H9 (cell line): Measurements from ENCODE around the gene PKD1. TPM values are rescaled to one million over a fixed set of nuclear protein-coding genes. Genes with fewer than 3 reads are reported as not detected.

Experiments
- DNase-seq: peaks from one replicate; pipeline ENCODE4 v3.0.0-alpha.2; 2017
- H2AFZ ChIP-seq: one replicate; pipeline ENCODE4 v1.6.1; 2013; ENCODE audit warnings: mild to moderate bottlenecking, low read length, control low read depth, moderate library complexity
- H2AK5ac ChIP-seq: 2 replicates; pipeline ENCODE4 v1.6.1; 2013; ENCODE audit warnings: low read length, control low read depth, mixed read lengths; ENCODE audit not compliant: insufficient read length
- H2BK120ac ChIP-seq: one replicate; pipeline ENCODE4 v1.6.1; 2013; ENCODE audit warnings: low read depth, mild to moderate bottlenecking, low read length, control low read depth, inconsistent platforms; ENCODE audit not compliant: poor library complexity, severe bottlenecking
- H2BK12ac ChIP-seq: 2 replicates; pipeline ENCODE4 v1.6.1; 2013; ENCODE audit warnings: low read length, control low read depth, mixed read lengths, low read depth; ENCODE audit not compliant: insufficient read length
- H2BK15ac ChIP-seq: 2 replicates; pipeline ENCODE4 v1.6.1; 2013; ENCODE audit warnings: low read depth, low read length, control low read depth
- H2BK20ac ChIP-seq: one replicate; pipeline ENCODE4 v1.6.1; 2013; ENCODE audit warnings: low read depth, mild to moderate bottlenecking, low read length, control low read depth, inconsistent platforms; ENCODE audit not compliant: poor library complexity, severe bottlenecking
- H2BK5ac ChIP-seq: 2 replicates; pipeline ENCODE4 v1.6.1; 2013; ENCODE audit warnings: low read length, control low read depth, mixed read lengths; ENCODE audit not compliant: insufficient read length
- H3K14ac ChIP-seq: 2 replicates; pipeline ENCODE4 v1.6.1; 2013; ENCODE audit warnings: low read length, control low read depth; ENCODE audit not compliant: insufficient read depth
- H3K18ac ChIP-seq: 2 replicates; pipeline ENCODE4 v1.6.1; 2013; ENCODE audit warnings: low read depth, mild to moderate bottlenecking, mixed read lengths, low read length, control low read depth; ENCODE audit not compliant: insufficient read length
- H3K23ac ChIP-seq: 2 replicates; pipeline ENCODE4 v1.6.1; 2013; ENCODE audit warnings: low read length, control low read depth, mixed read lengths, low read depth; ENCODE audit not compliant: insufficient read length
- H3K23me2 ChIP-seq: 2 replicates; pipeline ENCODE4 v1.6.1; 2013; ENCODE audit warnings: low read depth, mild to moderate bottlenecking, mixed read lengths, low read length, control low read depth; ENCODE audit not compliant: insufficient read length, poor library complexity, severe bottlenecking
- H3K27ac ChIP-seq: 2 replicates; pipeline ENCODE4 v1.5.1; 2013; ENCODE audit warnings: low read length, control low read depth, mixed read lengths, low read depth; ENCODE audit not compliant: insufficient read length
- H3K27me3 ChIP-seq: 2 replicates; pipeline ENCODE4 v1.6.1; 2013; ENCODE audit warnings: low read length, control low read depth, inconsistent platforms; ENCODE audit not compliant: insufficient read depth
- H3K4ac ChIP-seq: 2 replicates; pipeline ENCODE4 v1.6.1; 2013; ENCODE audit warnings: low read depth, mild to moderate bottlenecking, control low read depth, inconsistent platforms, low read length, moderate library complexity
- H3K4me1 ChIP-seq: 2 replicates; pipeline ENCODE4 v1.6.1; 2013; ENCODE audit warnings: low read length, control low read depth, inconsistent platforms; ENCODE audit not compliant: insufficient read depth
- H3K4me2 ChIP-seq: 2 replicates; pipeline ENCODE4 v1.6.1; 2013; ENCODE audit warnings: low read length, control low read depth, mixed read lengths; ENCODE audit not compliant: insufficient read length, insufficient read depth
- H3K56ac ChIP-seq: 2 replicates; pipeline ENCODE4 v1.6.1; 2013; ENCODE audit warnings: low read depth, mild to moderate bottlenecking, mixed read lengths, low read length, control low read depth; ENCODE audit not compliant: insufficient read length
- H3K79me1 ChIP-seq: 2 replicates; pipeline ENCODE4 v1.6.1; 2013; ENCODE audit warnings: low read depth, mild to moderate bottlenecking, moderate library complexity, low read length, control low read depth, inconsistent platforms; ENCODE audit not compliant: insufficient read depth, poor library complexity, severe bottlenecking
- H3K79me2 ChIP-seq: 2 replicates; pipeline ENCODE4 v1.6.1; 2013; ENCODE audit warnings: low read length, control low read depth, inconsistent platforms; ENCODE audit not compliant: insufficient read depth
- H3K9ac ChIP-seq: 2 replicates; pipeline ENCODE4 v1.6.1; 2013; ENCODE audit warnings: low read length, control low read depth, mixed read lengths; ENCODE audit not compliant: insufficient read length; ENCODE audit errors: extremely low read depth
- H3K9me3 ChIP-seq: one replicate; pipeline ENCODE4 v1.6.1; 2013; ENCODE audit warnings: low read depth, low read length, inconsistent platforms; ENCODE audit not compliant: control insufficient read depth
- H3T11ph ChIP-seq: one replicate; pipeline ENCODE4 v1.6.1; 2013; ENCODE audit warnings: mild to moderate bottlenecking, low read length, control low read depth, inconsistent platforms
- H4K20me1 ChIP-seq: one replicate; pipeline ENCODE4 v1.6.1; 2013; ENCODE audit not compliant: control insufficient read depth, insufficient read length, insufficient read depth
- H4K5ac ChIP-seq: 2 replicates; pipeline ENCODE4 v1.6.1; 2013; ENCODE audit warnings: low read depth, mild to moderate bottlenecking, mixed read lengths, low read length, control low read depth; ENCODE audit not compliant: insufficient read length
- H4K8ac ChIP-seq: replicated peaks from 2 replicates; pipeline ENCODE4 v1.6.1; 2013; ENCODE audit warnings: low read length, control low read depth, mixed read lengths, low read depth; ENCODE audit not compliant: insufficient read length
- H4K91ac ChIP-seq: 2 replicates; pipeline ENCODE4 v1.6.1; 2013; ENCODE audit warnings: low read depth, mild to moderate bottlenecking, moderate library complexity, mixed read lengths, low read length, control low read depth; ENCODE audit not compliant: insufficient read length
- H3K27ac Mint-ChIP-seq, 3 experiments: 2 replicates in 2 of 3; 3 replicates in 1 of 3; pipeline ENCODE4 v1.8.0; 2020 to 2021; ENCODE audit warnings: mixed read lengths in 3 of 3, mild to moderate bottlenecking in 1 of 3, moderate library complexity in 1 of 3
- H3K27me3 Mint-ChIP-seq: 2 replicates; pipeline ENCODE4 v1.8.0; 2021; ENCODE audit warnings: low read depth, mild to moderate bottlenecking, moderate library complexity, mixed read lengths
- H3K36me3 Mint-ChIP-seq, 3 experiments: 2 replicates in 2 of 3; 3 replicates in 1 of 3; pipeline ENCODE4 v1.8.0; 2020 to 2021; ENCODE audit warnings: low read depth in 3 of 3, mixed read lengths in 3 of 3; ENCODE audit not compliant: insufficient read depth in 1 of 3
- H3K4me1 Mint-ChIP-seq, 2 experiments: 2 replicates each; pipeline ENCODE4 v1.8.0; 2020; ENCODE audit warnings: mixed read lengths in 2 of 2
- H3K4me3 Mint-ChIP-seq, 2 experiments: 2 replicates in 1 of 2; 3 replicates in 1 of 2; pipeline ENCODE4 v1.8.0; 2020 to 2021; ENCODE audit warnings: mild to moderate bottlenecking in 2 of 2, mixed read lengths in 2 of 2, moderate library complexity in 1 of 2
- H3K9me3 Mint-ChIP-seq, 2 experiments: 2 replicates in 1 of 2; 3 replicates in 1 of 2; pipeline ENCODE4 v1.8.0; 2020; ENCODE audit warnings: mild to moderate bottlenecking in 2 of 2, mixed read lengths in 2 of 2, moderate library complexity in 1 of 2
- WGBS: extraction: QIAGEN DNeasy Blood & Tissue Kit; methylation state at CpG from one replicate; pipeline ENCODE4 v1.1.7; 2013; ENCODE audit warnings: missing lambda C conversion rate, low lambda C conversion rate, mixed read lengths; ENCODE audit not compliant: insufficient read length; ENCODE audit errors: extremely low coverage; 5-methylcytosine and 5-hydroxymethylcytosine counted together
- total RNA-seq: library from RNA; stranded (reverse); gene quantifications from 2 replicates; pipeline ENCODE4 v1.2.1, GENCODE V29; 2021
- TF ChIP-seq, protein P1 (sequence below): fragments of 200-600 bp; sonication (generic); conservative IDR thresholded peaks from 3 replicates; pipeline ENCODE4 v1.8.0; 2021; ENCODE audit warnings: antibody characterized with exemption, mild to moderate bottlenecking

Gene PKD1
- total RNA-seq, 1 experiment from 2014 or later, result 88.0 TPM

DNA sequence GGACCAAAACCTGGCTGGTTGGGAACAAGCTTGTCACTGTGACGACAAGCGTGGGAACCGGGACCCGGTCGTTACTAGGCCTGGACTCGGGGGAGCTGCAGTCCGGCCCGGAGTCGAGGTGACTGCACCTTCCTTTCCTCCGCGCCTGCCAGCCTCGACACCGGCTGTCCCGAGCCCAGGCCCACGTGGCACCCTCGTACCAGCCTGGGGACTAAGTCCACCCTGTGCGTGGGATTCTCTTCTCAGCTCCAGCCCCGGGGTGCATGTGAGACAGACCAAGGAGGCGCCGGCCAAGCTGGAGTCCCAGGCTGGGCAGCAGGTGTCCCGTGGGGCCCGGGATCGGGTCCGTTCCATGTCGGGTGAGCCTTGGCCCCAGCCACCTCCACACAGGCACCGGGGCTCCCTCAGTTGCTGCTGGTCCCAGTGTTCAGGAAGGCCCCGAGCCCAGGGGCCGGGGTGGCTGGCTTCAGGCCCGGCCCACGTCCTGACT lies 56.3 kb downstream of the PKD1 start:
- H3K79me1 ChIP-seq, result no peaks in the 10 kb centered on the region
- H3K23me2 ChIP-seq, result no peaks in the 10 kb centered on the region
- no peak overlapping the region for H4K5ac ChIP-seq
- H3K4me1 Mint-ChIP-seq, result no peaks in the 10 kb centered on the region
- H2BK20ac ChIP-seq, result no peak overlapping the region
- no CpG with 5 or more reads among the region's 30 CpGs for WGBS
- H3K27me3 ChIP-seq, result no peaks in the 10 kb centered on the region
- no peaks in the 10 kb centered on the region for H4K20me1 ChIP-seq
- TF ChIP-seq, protein P1, sequence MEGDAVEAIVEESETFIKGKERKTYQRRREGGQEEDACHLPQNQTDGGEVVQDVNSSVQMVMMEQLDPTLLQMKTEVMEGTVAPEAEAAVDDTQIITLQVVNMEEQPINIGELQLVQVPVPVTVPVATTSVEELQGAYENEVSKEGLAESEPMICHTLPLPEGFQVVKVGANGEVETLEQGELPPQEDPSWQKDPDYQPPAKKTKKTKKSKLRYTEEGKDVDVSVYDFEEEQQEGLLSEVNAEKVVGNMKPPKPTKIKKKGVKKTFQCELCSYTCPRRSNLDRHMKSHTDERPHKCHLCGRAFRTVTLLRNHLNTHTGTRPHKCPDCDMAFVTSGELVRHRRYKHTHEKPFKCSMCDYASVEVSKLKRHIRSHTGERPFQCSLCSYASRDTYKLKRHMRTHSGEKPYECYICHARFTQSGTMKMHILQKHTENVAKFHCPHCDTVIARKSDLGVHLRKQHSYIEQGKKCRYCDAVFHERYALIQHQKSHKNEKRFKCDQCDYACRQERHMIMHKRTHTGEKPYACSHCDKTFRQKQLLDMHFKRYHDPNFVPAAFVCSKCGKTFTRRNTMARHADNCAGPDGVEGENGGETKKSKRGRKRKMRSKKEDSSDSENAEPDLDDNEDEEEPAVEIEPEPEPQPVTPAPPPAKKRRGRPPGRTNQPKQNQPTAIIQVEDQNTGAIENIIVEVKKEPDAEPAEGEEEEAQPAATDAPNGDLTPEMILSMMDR, result no peak
- no peak overlapping the region for H2BK5ac ChIP-seq
- no peak overlapping the region for H4K91ac ChIP-seq
- H3K4ac ChIP-seq, result no peak overlapping the region
- no peak overlapping the region for H3K23ac ChIP-seq
- H3K4me2 ChIP-seq, result no peak overlapping the region
- H2AK5ac ChIP-seq, result no peak overlapping the region
- no peaks in the 10 kb centered on the region for H3K4me1 ChIP-seq
- H3K18ac ChIP-seq, result no peak overlapping the region
- H3K14ac ChIP-seq, result no peak overlapping the region
- H3K4me3 Mint-ChIP-seq, result no peak overlapping the region
- H2BK15ac ChIP-seq, result no peak overlapping the region
- no peak overlapping the region for H3K27ac Mint-ChIP-seq
- H3K9me3 ChIP-seq, result no peaks in the 10 kb centered on the region
- no peaks in the 10 kb centered on the region for H3K79me2 ChIP-seq
- no peak overlapping the region for H2BK120ac ChIP-seq
- no peaks in the 10 kb centered on the region for H3K9me3 Mint-ChIP-seq
- H3K27me3 Mint-ChIP-seq, result no peaks in the 10 kb centered on the region
- no peak overlapping the region for H3K56ac ChIP-seq
- H3K36me3 Mint-ChIP-seq, result peaks cover 5 to 27% (median 26%) of the 10 kb centered on the region in 3 experiments; a peak in 6 of 7 replicates
- H2BK12ac ChIP-seq, result no peak overlapping the region
- no peak overlapping the region for H2AFZ ChIP-seq
- H4K8ac ChIP-seq, result no peak overlapping the region
- H3K9ac ChIP-seq, result no peak overlapping the region
- H3K27ac ChIP-seq, result no peak overlapping the region
- no peak for DNase-seq
- H3T11ph ChIP-seq, result no peak overlapping the region
